ENCODE data around the gene WDR53.

Gene WDR53

GRCh38 chr3:196563721-196564225, 4.6 kb downstream of the WDR53 start:
- no peak for DNase-seq
- no peak for TF ChIP-seq CTCF (IDR thresholded peaks at IDR 0.05; ENCODE audit: low read depth, low read length)
- Histone ChIP-seq H3K27me3 (ENCODE audit: insufficient read depth, low read depth, severe bottlenecking) (no peaks in the 10 kb centered on the region), H3K4me3 (ENCODE audit: low read depth, low read length) (no peak overlapping the region), H3K9me3 (ENCODE audit: severe bottlenecking) (no peaks in the 10 kb centered on the region), H3K36me3 (no peaks in the 10 kb centered on the region; the same call in 1 of the 2 replicates), H3K27ac (no peak overlapping the region)

- no peak for TF ChIP-seq CTCF (IDR thresholded peaks at IDR 0.05; ENCODE audit: low read depth, low read length)
- no peaks in the 10 kb centered on the region for H3K9me3 ChIP-seq (ENCODE audit: severe bottlenecking)
- H3K4me3 ChIP-seq (ENCODE audit: low read depth, low read length): no peak overlapping the region
- no peak for DNase-seq
- H3K27me3 ChIP-seq (ENCODE audit: insufficient read depth, low read depth, severe bottlenecking): no peaks in the 10 kb centered on the region
- no peaks in the 10 kb centered on the region for H3K36me3 ChIP-seq
- H3K27ac ChIP-seq: no peak overlapping the region
Observed at GRCh38 chr3:196559826-196560225, 8.5 kb downstream of the WDR53 start.

- Histone ChIP-seq H3K4me3 (ENCODE audit: low read depth, low read length) (no peak overlapping the region), H3K36me3 (no peaks in the 10 kb centered on the region), H3K9me3 (ENCODE audit: severe bottlenecking) (no peaks in the 10 kb centered on the region), H3K27ac (no peak overlapping the region), H3K27me3 (ENCODE audit: insufficient read depth, low read depth, severe bottlenecking) (no peaks in the 10 kb centered on the region)
- TF ChIP-seq CTCF (IDR thresholded peaks at IDR 0.05; ENCODE audit: low read depth, low read length): no peak
- DNase-seq: no peak
Observed at GRCh38 chr3:196558476-196558875, 9.9 kb downstream of the WDR53 start.

GRCh38 chr3:196557236-196557635, 11.1 kb downstream of the WDR53 start:
- no peak for TF ChIP-seq CTCF (IDR thresholded peaks at IDR 0.05; ENCODE audit: low read depth, low read length)
- no peak for DNase-seq
- Histone ChIP-seq H3K4me3 (ENCODE audit: low read depth, low read length) (no peak overlapping the region), H3K36me3 (no peaks in the 10 kb centered on the region), H3K9me3 (ENCODE audit: severe bottlenecking) (no peaks in the 10 kb centered on the region), H3K27ac (no peak overlapping the region), H3K27me3 (ENCODE audit: insufficient read depth, low read depth, severe bottlenecking) (no peaks in the 10 kb centered on the region)

- H3K9me3 ChIP-seq (ENCODE audit: severe bottlenecking): no peaks in the 10 kb centered on the region
- no peak overlapping the region for H3K27ac ChIP-seq
- no peaks in the 10 kb centered on the region for H3K27me3 ChIP-seq (ENCODE audit: insufficient read depth, low read depth, severe bottlenecking)
- DNase-seq: no peak
- no peak overlapping the region for H3K4me3 ChIP-seq (ENCODE audit: low read depth, low read length)
- TF ChIP-seq CTCF (IDR thresholded peaks at IDR 0.05; ENCODE audit: low read depth, low read length): no peak
- no peaks in the 10 kb centered on the region for H3K36me3 ChIP-seq
Observed at GRCh38 chr3:196555295-196555694, 13.1 kb downstream of the WDR53 start.

GRCh38 chr3:196554205-196554604, 14.1 kb downstream of the WDR53 start:
- no peaks in the 10 kb centered on the region for H3K36me3 ChIP-seq
- H3K27ac ChIP-seq: no peak overlapping the region
- H3K4me3 ChIP-seq (ENCODE audit: low read depth, low read length): no peak overlapping the region
- H3K9me3 ChIP-seq (ENCODE audit: severe bottlenecking): peaks cover 2% of the 10 kb centered on the region
- DNase-seq: no peak
- TF ChIP-seq CTCF (IDR thresholded peaks at IDR 0.05; ENCODE audit: low read depth, low read length): no peak
- H3K27me3 ChIP-seq (ENCODE audit: insufficient read depth, low read depth, severe bottlenecking): no peaks in the 10 kb centered on the region
